GM23338 (cell line): ENCODE data around the gene SCGB1D2.

Source experiments
- CTCF ChIP-seq, 2 experiments: fragments of 200-600 bp in 1 of 2; sonication (generic) in 1 of 2; conservative IDR thresholded peaks; 2 replicates each; pipeline versions ENCODE4 v1.5.1 to v1.6.1; 2016 to 2017; ENCODE audit warnings: antibody characterized with exemption in 2 of 2, low read depth in 2 of 2, mild to moderate bottlenecking in 2 of 2, moderate library complexity in 1 of 2
- EZH2 ChIP-seq: fragments of 200-600 bp; sonication (generic); IDR thresholded peaks from one replicate; pipeline ENCODE4 v1.8.0; 2017; ENCODE audit warnings: antibody characterized with exemption, mild to moderate bottlenecking, low read depth; ENCODE audit not compliant: unreplicated experiment
- EZH2phosphoT487 ChIP-seq: fragments of 200-600 bp; sonication (generic); IDR thresholded peaks from one replicate; pipeline ENCODE4 v1.8.1; 2018; ENCODE audit warnings: antibody characterized with exemption; ENCODE audit not compliant: unreplicated experiment
- NANOG ChIP-seq: IDR thresholded peaks from 2 replicates; pipeline ENCODE4 v1.6.1; 2016; ENCODE audit warnings: antibody characterized with exemption, borderline replicate concordance
- POLR2AphosphoS5 ChIP-seq: IDR thresholded peaks from 2 replicates; pipeline ENCODE4 v1.6.1; 2016; ENCODE audit warnings: antibody characterized with exemption, low read depth

GRCh38 chr11:62204430-62204829 lies 37.6 kb upstream of the SCGB1D2 start:
- TF ChIP-seq CTCF (conservative IDR thresholded peaks at IDR 0.05; ENCODE audit: low read depth in 2 of 2) (no peak), EZH2 (no peak), EZH2phosphoT487 (no peak), POLR2AphosphoS5 (no peak), NANOG (no peak)
